ENCODE data around the gene EXTL1. TPM values are rescaled to one million over a fixed set of nuclear protein-coding genes. Genes with fewer than 3 reads are reported as not detected.

Gene EXTL1
- total and polyA plus RNA-seq, 2 of the 4 experiments (the other 2 are of a cell fraction): 0.90 to 5.2 TPM

DNA sequence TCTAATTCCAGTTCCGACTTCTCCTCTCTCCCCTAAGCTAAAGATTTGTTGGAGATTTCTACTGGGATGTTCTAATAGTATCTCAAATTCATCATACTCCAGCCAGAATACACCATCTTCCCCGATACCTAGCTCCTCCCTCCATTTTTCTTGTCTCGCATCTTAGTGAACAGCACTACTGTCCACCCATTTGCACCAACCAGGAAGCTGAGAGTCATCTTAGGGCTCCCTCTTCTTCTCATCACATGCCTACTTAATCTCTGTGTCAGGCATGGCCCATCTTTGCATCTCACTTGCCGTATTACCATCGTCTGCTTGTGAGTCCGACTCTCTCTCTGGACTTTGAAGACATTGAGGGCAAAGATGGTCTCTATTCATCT is 49.4 kb downstream of the EXTL1 start:
- CTCF ChIA-PET: no interaction called here
- no peak overlapping the region for H3K4me2 ChIP-seq (ENCODE audit: low read depth, low read length)
- H3K4me3 ChIP-seq (ENCODE audit: insufficient read depth, low read depth, low read length): no peak overlapping the region
- H3K9me3 ChIP-seq (ENCODE audit: control insufficient read depth, insufficient read depth, low read length): no peaks in the 10 kb centered on the region
- H3K9ac ChIP-seq (ENCODE audit: low read depth, low read length): no peak overlapping the region
- no peak overlapping the region for H3K56ac ChIP-seq (ENCODE audit: extremely low read depth, insufficient read depth, low read length)
- H2BK5ac ChIP-seq (ENCODE audit: low read depth, low read length, poor library complexity, severe bottlenecking): no peak overlapping the region
- in situ Hi-C loops (cut with MboI; ENCODE audit: low sequenced_read_pairs): no loop called here
- no peak overlapping the region for H3K14ac ChIP-seq (replicated peaks; ENCODE audit: low read depth, low read length)
- intact Hi-C loops (cut with micrococcal nuclease): no loop called here
- POLR2A ChIA-PET (ENCODE audit: unreplicated experiment): no interaction called here
- H4K8ac ChIP-seq (ENCODE audit: low read depth in 2 of 2, low read length in 2 of 2): no peak overlapping the region
- H3K9me1 ChIP-seq (ENCODE audit: insufficient read depth, low read length): no peaks in the 10 kb centered on the region
- no peak overlapping the region for H4K5ac ChIP-seq (ENCODE audit: low read depth, low read length)
- H2AK9ac ChIP-seq (replicated peaks; ENCODE audit: low read depth, low read length, poor library complexity): no peak overlapping the region
- no peak overlapping the region for H2BK120ac ChIP-seq (ENCODE audit: low read depth, low read length)
- no peaks in the 10 kb centered on the region for H3K36me3 ChIP-seq (ENCODE audit: control insufficient read depth, insufficient read depth, low read length)
- H2BK20ac ChIP-seq (ENCODE audit: low read depth, low read length): no peak overlapping the region
- no peaks in the 10 kb centered on the region for H3K4me1 ChIP-seq (ENCODE audit: control insufficient read depth, insufficient read depth, low read length)
- no peak overlapping the region for H3K18ac ChIP-seq (ENCODE audit: low read depth, low read length)
- H2AK5ac ChIP-seq (ENCODE audit: low read depth, low read length): no peak overlapping the region
- H3K27ac ChIP-seq (ENCODE audit: insufficient read depth, low read length): no peak overlapping the region
- H2BK15ac ChIP-seq (ENCODE audit: low read depth, low read length): no peak overlapping the region
- TF ChIP-seq FOS (IDR thresholded peaks at IDR 0.05; ENCODE audit: low read depth, low read length) (no peak), SMC3 (IDR thresholded peaks at IDR 0.05; ENCODE audit: low read depth, low read length) (no peak), BHLHE40 (IDR thresholded peaks at IDR 0.05; ENCODE audit: low read depth, low read length) (no peak), CEBPB (IDR thresholded peaks at IDR 0.05; ENCODE audit: low read depth, low read length) (no peak), MXI1 (IDR thresholded peaks at IDR 0.05; ENCODE audit: borderline replicate concordance, low read depth, low read length) (no peak), RFX5 (IDR thresholded peaks at IDR 0.05; ENCODE audit: low read depth, low read length) (no peak), NFE2L2 (IDR thresholded peaks at IDR 0.05; ENCODE audit: low read depth, low read length) (no peak), MAZ (IDR thresholded peaks at IDR 0.05; ENCODE audit: borderline replicate concordance, low read depth, low read length) (no peak), RAD21 (IDR thresholded peaks at IDR 0.05; ENCODE audit: low read length) (no peak), RCOR1 (IDR thresholded peaks at IDR 0.05; ENCODE audit: insufficient replicate concordance, low read length) (no peak), POLR2A (IDR thresholded peaks at IDR 0.05; ENCODE audit: low read depth, low read length) (no peak)
- TF ChIP-seq, protein P1, sequence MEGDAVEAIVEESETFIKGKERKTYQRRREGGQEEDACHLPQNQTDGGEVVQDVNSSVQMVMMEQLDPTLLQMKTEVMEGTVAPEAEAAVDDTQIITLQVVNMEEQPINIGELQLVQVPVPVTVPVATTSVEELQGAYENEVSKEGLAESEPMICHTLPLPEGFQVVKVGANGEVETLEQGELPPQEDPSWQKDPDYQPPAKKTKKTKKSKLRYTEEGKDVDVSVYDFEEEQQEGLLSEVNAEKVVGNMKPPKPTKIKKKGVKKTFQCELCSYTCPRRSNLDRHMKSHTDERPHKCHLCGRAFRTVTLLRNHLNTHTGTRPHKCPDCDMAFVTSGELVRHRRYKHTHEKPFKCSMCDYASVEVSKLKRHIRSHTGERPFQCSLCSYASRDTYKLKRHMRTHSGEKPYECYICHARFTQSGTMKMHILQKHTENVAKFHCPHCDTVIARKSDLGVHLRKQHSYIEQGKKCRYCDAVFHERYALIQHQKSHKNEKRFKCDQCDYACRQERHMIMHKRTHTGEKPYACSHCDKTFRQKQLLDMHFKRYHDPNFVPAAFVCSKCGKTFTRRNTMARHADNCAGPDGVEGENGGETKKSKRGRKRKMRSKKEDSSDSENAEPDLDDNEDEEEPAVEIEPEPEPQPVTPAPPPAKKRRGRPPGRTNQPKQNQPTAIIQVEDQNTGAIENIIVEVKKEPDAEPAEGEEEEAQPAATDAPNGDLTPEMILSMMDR (conservative IDR thresholded peaks at IDR 0.05; ENCODE audit: low read depth, low read length): no peak
- TF ChIP-seq, protein P2, sequence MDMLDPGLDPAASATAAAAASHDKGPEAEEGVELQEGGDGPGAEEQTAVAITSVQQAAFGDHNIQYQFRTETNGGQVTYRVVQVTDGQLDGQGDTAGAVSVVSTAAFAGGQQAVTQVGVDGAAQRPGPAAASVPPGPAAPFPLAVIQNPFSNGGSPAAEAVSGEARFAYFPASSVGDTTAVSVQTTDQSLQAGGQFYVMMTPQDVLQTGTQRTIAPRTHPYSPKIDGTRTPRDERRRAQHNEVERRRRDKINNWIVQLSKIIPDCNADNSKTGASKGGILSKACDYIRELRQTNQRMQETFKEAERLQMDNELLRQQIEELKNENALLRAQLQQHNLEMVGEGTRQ (IDR thresholded peaks at IDR 0.05; ENCODE audit: low read depth, low read length): no peak
- TF ChIP-seq, protein P3, sequence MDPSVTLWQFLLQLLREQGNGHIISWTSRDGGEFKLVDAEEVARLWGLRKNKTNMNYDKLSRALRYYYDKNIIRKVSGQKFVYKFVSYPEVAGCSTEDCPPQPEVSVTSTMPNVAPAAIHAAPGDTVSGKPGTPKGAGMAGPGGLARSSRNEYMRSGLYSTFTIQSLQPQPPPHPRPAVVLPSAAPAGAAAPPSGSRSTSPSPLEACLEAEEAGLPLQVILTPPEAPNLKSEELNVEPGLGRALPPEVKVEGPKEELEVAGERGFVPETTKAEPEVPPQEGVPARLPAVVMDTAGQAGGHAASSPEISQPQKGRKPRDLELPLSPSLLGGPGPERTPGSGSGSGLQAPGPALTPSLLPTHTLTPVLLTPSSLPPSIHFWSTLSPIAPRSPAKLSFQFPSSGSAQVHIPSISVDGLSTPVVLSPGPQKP (IDR thresholded peaks at IDR 0.05; ENCODE audit: borderline replicate concordance, low read depth, low read length): no peak
- H3K27me3 ChIP-seq (ENCODE audit: control insufficient read depth, insufficient read depth, low read length): peaks cover 67% of the 10 kb centered on the region
- ATAC-seq (ENCODE audit: low read depth): no peak
- no peak overlapping the region for H3K23ac ChIP-seq (ENCODE audit: low read depth, low read length)
- H4K20me1 ChIP-seq (ENCODE audit: insufficient read depth, low read length): no peaks in the 10 kb centered on the region
- 81% methylated on average over 2 of the region's 6 CpGs; no CpG with 5 or more reads in 1 of the 2 experiments for WGBS, 2 experiments (ENCODE audit: extremely low coverage in 2 of 2, insufficient read length in 1 of 2)
- no peak overlapping the region for H3K4ac ChIP-seq (ENCODE audit: low read depth, low read length)
- H4K91ac ChIP-seq (ENCODE audit: insufficient read depth, low read depth, low read length): no peak overlapping the region
- no peak overlapping the region for H2AFZ ChIP-seq (replicated peaks; ENCODE audit: low read length, poor library complexity)
- dilution Hi-C loops (cut with HindIII; ENCODE audit: low sequenced_read_pairs, unreplicated experiment): no loop called here
- BruUV-seq (replicated peaks): no TSS peak
- DNase-seq: no peak
- H3K79me1 ChIP-seq (ENCODE audit: low read depth in 1 of 2, low read length in 2 of 2): no peaks in the 10 kb centered on the region

Data from IMR-90 (cell line).